C1 segment of cervical spinal cord (tissue), 14 donors: ENCODE results near the gene USP21.
"Not testable (repeated sequence)": the region's sequence is repeated elsewhere in the genome, so short reads cannot be mapped to it uniquely, and the experiment has no call there.

Source experiments
- DNase-seq, 14 donors: peaks; one replicate each; lab custom pipeline; 2025; lab: John Stamatoyannopoulos, UW

Gene USP21, protein sequence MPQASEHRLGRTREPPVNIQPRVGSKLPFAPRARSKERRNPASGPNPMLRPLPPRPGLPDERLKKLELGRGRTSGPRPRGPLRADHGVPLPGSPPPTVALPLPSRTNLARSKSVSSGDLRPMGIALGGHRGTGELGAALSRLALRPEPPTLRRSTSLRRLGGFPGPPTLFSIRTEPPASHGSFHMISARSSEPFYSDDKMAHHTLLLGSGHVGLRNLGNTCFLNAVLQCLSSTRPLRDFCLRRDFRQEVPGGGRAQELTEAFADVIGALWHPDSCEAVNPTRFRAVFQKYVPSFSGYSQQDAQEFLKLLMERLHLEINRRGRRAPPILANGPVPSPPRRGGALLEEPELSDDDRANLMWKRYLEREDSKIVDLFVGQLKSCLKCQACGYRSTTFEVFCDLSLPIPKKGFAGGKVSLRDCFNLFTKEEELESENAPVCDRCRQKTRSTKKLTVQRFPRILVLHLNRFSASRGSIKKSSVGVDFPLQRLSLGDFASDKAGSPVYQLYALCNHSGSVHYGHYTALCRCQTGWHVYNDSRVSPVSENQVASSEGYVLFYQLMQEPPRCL

DNA sequence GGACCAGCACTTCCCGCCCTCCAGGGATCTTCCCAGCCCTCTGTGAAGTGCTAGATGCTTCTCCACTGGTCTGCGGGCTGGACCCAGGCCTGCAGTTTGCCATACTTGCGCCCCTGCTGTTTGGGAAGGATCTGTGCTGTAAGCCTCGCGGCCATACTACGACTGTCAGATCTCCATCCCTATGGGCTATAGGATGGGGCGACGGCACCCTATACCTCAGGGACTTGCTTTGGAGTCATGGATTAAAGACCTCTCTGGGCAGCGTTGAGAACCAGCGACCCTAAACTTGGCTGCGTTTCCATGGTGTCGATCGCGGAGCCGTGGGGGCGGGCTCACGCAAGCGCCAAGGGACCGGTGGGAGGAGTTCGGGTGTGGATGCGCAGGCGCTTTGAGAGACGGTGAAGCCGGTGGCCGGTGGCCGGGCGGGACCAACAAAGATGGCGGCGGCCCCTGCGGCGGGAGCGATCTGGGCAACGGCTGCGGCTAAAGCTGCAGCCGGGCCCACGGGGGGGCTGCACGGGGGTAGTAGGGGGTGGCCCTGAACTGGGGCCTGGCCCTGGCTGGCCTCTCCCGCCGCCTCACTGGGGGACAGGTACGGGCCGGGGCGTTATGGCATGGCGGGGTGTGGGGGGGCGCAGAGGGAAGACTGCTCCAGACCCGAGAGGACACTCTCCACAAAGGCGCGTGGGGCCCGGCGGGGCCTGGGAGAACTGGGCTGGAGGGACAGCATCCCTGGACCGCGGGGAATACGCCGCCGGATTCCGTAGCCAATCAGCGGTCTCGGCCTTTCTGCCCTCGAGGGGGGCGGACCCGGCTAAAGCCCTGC is at the start of gene USP21:
TSS of gene USP21 (plus strand) at position 414 of the 826 bp plus-strand sequence. CDS start 1,141 bp downstream, outside the sequence.
- DNase-seq = peak; percentile 31 to 96 (median 90)

DNA sequence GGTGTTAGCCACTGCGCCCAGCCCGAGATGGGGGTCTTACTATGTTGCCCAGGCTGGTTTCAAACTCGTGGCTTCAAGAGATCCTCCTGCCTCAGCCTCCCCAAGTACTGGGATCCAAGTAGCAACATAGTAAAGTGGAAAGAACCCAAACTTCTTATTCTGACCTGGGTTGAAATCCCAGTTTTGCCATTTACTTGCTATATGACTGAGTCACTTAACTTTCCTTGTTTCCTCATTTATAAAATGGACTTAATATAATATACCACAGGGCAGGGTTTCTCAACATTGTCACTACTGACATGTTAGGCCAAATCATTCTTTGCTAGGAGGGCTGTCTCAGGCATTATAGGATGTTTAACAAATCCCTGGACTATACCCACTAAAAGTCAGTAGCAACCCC is 48.2 kb upstream of the USP21 start:
- no peak for DNase-seq

DNA sequence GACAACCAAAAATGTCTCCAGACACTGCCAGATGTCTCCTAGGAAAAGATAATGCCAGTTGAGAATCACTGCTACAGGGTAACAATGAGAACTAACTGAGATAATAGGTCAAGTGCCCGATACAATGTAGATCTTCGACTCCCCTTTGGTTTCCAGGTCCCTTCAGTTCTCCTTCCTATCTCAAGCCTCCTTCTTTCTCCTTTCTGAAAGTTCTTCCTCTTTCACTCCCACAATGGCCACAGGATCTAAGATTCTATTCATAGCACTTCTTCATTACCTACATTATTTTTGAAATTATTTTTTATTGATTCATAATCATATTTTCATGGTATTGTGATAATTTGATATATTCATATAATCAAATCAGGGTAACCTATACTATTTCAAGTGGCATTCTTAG is 47.8 kb upstream of the USP21 start:
- DNase-seq = no peak

DNA sequence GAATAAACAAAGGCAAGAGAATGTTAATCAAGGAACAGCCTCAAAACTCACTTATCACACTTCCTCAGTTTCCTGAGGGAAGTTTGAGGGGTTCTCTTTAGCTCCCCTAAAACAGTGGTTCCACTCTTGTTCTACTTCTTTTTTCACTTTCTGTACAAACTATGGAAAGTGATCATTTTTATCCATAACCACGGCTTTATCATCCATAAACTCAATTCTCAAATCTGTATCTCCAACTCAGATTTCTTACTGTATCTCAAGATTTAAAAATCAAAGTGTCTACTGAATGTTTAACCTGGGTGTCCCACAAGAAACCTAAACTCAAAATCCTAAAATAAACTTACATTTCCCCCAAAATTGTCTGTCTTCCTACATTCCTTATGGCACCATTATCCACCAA is 45.4 kb upstream of the USP21 start:
- DNase-seq = no peak

DNA sequence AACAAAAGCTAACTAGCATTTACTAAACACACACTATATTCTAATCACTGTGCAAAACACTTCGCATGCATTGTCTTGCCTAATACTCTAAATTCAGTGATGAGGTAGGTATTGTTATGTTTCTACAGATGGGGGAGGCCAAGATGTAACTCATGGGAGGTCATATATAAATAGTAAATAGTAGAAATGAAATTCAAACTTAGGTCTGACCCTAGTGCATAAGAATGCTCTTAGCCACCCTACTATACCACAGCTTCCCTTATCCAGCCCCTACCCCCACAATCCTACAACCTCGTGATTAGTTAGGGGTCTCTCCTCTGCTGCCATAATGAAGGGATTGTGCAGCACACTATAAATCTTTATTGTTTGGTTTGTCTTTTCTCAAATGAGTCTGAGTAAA is 44.7 kb upstream of the USP21 start:
- no peak for DNase-seq

DNA sequence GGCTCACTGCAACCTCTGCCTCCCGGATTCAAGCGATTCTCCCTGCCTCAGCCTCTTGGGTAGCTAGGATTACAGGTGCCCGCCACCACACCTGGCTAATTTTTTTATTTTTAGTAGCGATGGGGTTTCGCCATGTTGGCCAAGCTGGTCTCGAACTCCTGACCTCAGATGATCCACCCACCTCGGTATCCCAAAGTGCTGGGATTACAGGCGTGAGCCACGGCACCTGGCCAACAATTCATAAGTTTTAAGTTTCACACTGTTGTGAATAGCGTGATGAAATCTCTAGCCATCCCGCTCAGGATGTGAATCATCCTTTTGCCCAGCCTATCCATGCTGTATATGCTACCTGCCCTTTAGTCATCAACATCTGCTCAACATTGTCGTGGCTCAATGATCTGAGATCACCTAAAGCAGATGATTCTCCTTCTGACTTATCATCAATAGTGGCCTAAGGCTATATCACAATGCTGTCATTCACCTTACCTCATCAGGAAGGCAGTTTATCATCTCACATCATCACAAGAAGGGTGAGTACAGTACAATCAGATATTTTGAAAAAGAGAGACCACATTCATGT is 44.1 kb upstream of the USP21 start:
- DNase-seq = no peak

GRCh38 chr1:161115961-161116360 is 43.3 kb upstream of the USP21 start:
- DNase-seq = not testable (repeated sequence)

GRCh38 chr1:161117759-161118581 is 41.3 kb upstream of the USP21 start, which contains the start of the genes NIT1 and PFDN2:
NIT1 (plus strand) TSS chr1:161118105; CDS start chr1:161118177, 72 bp downstream.
PFDN2 (minus strand) TSS chr1:161118037; CDS start chr1:161118026, 11 bp downstream.
- peak; percentile 30 to 87 (median 78) for DNase-seq

DNA sequence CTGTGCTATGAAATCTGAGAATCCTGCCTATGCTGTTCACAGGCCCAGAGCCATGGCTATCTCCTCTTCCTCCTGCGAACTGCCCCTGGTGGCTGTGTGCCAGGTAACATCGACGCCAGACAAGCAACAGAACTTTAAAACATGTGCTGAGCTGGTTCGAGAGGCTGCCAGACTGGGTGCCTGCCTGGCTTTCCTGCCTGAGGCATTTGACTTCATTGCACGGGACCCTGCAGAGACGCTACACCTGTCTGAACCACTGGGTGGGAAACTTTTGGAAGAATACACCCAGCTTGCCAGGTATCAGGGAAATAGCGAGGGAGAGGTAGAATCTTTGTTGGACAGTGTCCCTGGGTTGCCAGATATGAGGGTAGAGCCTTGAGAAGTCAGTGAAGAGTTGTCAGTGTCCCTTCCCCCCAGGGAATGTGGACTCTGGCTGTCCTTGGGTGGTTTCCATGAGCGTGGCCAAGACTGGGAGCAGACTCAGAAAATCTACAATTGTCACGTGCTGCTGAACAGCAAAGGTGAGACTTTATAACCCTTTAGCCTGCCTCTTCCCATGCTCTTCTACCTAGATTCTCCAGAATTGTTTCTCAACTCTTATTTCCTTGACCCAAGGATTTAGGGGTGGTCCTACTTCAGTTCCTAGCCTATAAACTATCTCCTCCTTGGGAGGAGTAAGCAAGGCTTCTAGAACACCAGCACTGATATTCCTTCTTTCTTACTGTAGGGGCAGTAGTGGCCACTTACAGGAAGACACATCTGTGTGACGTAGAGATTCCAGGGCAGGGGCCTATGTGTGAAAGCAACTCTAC is 40.0 kb upstream of the USP21 start:
- peak in 1 of 14 donors; percentile 30 for DNase-seq

DNA sequence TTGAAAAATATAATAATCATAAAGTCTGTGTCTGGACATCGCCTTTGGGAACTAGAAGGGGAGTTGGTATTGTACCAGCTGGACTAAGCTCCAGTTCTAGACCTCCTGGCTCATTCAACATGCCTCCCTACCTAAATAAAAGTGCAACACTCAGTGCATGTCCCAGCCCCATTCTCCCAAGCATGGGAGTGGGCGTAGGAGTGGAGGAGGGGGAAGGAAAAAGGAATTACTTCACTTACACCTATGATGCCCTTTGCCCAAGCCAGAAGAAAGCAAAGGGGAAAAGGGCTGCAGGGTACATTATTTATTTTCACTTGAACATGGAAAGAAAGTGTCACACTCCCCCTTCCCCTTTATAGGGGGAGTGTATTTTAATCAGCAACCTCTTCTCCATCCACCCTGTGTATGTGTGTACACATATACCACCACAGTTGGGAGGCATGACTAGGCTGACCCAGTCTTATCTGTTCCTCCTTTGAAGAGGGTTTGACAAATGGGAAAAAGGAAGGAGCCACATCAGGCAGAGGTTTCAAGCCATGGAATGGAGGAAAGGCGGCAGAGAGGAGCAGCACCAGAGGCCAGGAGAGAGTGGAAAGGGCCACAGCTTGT is 38.2 kb upstream of the USP21 start:
- DNase-seq = no peak

GRCh38 chr1:161121834-161122233 is 37.5 kb upstream of the USP21 start:
- DNase-seq = peak in 2 of 14 donors; percentile 8 to 18

DNA sequence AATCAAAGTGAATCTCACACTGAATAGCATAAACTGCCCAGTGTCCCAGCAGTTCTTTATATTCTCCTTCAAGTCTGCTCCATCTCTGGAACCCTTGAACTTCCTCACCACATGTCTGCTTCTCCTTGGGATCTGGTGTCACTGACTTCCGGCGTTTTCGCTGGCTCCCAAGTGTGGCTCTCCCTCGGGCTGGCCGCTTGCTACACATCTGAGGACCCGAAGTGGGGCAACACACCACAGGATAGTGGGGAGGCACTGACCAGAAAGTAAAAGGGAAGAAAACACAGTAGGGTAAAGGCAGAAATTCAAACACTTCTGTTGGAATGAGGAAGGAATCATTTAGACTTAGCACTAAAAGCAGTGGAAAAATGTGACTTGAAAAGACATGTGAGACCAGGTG is 36.3 kb upstream of the USP21 start:
- DNase-seq = no peak

GRCh38 chr1:161127649-161128048 is 31.7 kb upstream of the USP21 start:
- no peak for DNase-seq

DNA sequence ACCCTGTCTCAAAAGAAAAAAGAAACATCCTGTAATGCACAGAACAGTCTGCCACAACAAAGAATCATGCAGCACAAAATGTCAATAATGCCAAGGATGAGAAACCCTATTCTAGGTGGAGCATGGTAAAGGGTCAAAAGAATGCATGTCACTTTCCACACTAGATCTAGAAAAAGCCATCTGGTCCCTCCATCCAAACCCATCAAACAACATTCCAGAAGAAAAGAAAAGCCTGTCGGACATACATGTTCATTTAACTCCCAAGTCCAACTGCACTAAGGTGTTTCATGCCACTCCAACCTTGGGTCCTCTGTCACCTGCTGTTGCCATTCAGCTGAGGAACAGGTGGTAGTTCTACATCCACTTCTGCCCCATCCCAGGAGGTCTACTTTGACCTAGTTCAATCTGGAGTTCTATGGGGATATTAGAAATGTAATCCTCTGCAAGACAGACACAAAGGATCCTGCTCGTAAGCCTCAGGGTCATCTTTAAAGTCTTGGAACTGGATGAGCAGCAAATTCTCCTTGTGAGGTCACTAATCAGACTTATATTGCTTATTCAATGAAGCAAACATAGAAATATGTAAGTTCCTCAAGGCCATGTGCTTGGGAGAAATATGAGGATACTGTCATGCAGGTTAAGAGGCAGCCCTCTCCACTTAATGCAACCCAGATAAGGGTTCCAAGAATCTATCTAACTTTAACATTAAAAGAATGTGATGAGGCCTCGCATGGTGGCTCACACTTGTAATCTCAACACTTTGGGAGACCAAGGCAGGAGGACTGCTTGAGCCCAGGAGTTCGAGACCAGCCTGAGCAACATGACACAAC is 30.5 kb upstream of the USP21 start:
- DNase-seq = no peak

- DNase-seq = no peak
Measured at GRCh38 chr1:161130266-161130665, 29.0 kb upstream of the USP21 start.

DNA sequence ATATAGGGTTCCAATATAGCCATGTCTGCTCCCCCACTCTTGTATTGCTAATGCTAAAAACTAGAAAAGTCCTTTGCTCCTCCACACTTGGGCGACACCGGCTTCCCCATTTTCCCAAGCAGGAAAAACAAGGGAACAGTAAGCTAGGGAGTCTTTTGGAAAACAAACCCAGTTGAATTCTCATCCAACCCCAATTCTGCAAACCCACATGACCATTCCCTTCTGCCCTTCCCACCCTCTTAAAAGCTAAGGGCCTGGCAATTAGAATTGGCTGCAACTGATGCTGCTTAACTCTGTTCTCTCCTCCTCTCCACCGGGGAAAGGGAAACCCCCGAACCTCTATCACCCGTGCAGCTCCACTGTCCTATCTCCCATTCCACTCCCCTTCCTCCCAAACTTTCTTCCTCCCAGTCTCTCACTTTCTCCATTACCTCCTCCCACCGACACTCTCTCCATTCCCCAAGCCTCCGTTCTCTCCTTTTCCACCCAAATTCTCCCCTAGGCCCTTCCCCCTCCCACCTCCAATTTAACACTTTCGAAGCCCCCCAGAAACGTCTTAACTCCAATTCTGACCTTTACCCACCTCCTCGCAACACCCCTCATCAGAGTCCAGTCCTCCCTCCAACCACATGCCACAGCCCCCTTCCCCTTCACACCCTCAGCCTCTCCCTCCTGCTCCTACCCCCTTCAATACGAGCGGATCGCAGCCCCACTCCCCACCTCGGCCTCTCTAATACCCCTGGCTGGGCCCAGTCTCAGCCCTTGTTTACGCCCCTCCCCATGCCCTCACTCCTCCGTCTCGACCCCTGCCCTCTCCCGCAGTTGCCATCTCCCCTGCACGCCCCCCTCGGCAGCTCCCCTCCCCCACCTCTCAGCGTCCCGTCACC is 27.5 kb upstream of the USP21 start:
- DNase-seq = peak in 5 of 14 donors; percentile 6 to 62 (median 39)

- DNase-seq = peak; percentile 72 to 98 (median 92)
Measured at GRCh38 chr1:161132410-161133219, 26.7 kb upstream of the USP21 start, which contains the start of gene DEDD. DEDD (minus strand) TSS chr1:161132667; CDS start chr1:161124462, 8,205 bp downstream.
